PC-9 (cell line): ENCODE data around the gene USP11.

Experiments
- EZH2 ChIP-seq: fragments of 200-600 bp; sonication (generic); IDR thresholded peaks from 2 replicates; pipeline ENCODE4 v1.8.0; 2017; ENCODE audit warnings: antibody characterized with exemption, low read depth
- TF ChIP-seq, protein P1 (sequence below): fragments of 200-600 bp; sonication (generic); conservative IDR thresholded peaks from 2 replicates; pipeline ENCODE4 v1.6.1; 2017; ENCODE audit warnings: mixed run types, antibody characterized with exemption, mild to moderate bottlenecking, moderate library complexity

DNA sequence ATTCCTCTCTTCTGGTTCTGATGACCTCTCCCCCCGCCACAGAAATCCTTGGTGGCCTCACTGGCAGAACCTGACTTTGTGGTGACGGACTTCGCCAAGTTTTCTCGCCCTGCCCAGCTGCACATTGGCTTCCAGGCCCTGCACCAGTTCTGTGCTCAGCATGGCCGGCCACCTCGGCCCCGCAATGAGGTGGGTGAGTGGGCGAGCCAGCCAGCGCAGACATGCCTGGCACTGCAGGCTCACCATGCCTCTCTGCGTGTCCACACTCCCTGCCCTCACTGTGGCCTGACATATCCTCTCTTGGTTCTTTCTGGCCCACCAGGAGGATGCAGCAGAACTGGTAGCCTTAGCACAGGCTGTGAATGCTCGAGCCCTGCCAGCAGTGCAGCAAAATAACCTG lies 30.5 kb upstream of the USP11 start:
- TF ChIP-seq, protein P1, sequence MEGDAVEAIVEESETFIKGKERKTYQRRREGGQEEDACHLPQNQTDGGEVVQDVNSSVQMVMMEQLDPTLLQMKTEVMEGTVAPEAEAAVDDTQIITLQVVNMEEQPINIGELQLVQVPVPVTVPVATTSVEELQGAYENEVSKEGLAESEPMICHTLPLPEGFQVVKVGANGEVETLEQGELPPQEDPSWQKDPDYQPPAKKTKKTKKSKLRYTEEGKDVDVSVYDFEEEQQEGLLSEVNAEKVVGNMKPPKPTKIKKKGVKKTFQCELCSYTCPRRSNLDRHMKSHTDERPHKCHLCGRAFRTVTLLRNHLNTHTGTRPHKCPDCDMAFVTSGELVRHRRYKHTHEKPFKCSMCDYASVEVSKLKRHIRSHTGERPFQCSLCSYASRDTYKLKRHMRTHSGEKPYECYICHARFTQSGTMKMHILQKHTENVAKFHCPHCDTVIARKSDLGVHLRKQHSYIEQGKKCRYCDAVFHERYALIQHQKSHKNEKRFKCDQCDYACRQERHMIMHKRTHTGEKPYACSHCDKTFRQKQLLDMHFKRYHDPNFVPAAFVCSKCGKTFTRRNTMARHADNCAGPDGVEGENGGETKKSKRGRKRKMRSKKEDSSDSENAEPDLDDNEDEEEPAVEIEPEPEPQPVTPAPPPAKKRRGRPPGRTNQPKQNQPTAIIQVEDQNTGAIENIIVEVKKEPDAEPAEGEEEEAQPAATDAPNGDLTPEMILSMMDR: no peak
- no peak for TF ChIP-seq EZH2
